PC-9 (cell line): ENCODE data around the gene NMNAT3. TPM values are rescaled to one million over a fixed set of nuclear protein-coding genes. Genes with fewer than 3 reads are reported as not detected.

Source experiments
- BruUV-seq: library from RNA; stranded (reverse); fragments of 400-500 nt; replicated peaks from 2 replicates; lab custom pipeline; 2021; lab: Mats Ljungman, UMichigan
- CTCF ChIA-PET: fragments of 300-600 bp; sonication (Branson Sonifier 250); formaldehyde crosslinking; loops from one replicate; lab custom pipeline; 2022; ENCODE audit warnings: antibody characterized with exemption; lab: Charles Lee
- POLR2A ChIA-PET: fragments of 300-600 bp; sonication (Branson Sonifier 250); formaldehyde crosslinking; loops from one replicate; lab custom pipeline; 2022; ENCODE audit warnings: antibody characterized with exemption; ENCODE audit not compliant: unreplicated experiment; lab: Charles Lee
- DNase-seq, 2 experiments: peaks; one replicate each; pipeline versions ENCODE4 v3.0.0 to v3.0.0-alpha.2; 2015 to 2022; ENCODE audit warnings: mixed read lengths in 1 of 2
- H2AFZ ChIP-seq: fragments of 200-600 bp; sonication (generic); 2 replicates; pipeline ENCODE4 v1.8.1; 2017; ENCODE audit warnings: antibody characterized with exemption
- H3F3A ChIP-seq: fragments of 200-600 bp; sonication (generic); 2 replicates; pipeline ENCODE4 v1.8.1; 2017; ENCODE audit warnings: antibody characterized with exemption, mild to moderate bottlenecking, low read depth; ENCODE audit not compliant: insufficient read depth
- H3K27ac ChIP-seq: fragments of 200-600 bp; sonication (generic); 2 replicates; pipeline ENCODE4 v1.6.1; 2016; ENCODE audit warnings: mixed run types
- H3K27me3 ChIP-seq: fragments of 200-600 bp; sonication (generic); 2 replicates; pipeline ENCODE4 v1.6.1; 2016; ENCODE audit warnings: low read depth, mixed run types; ENCODE audit not compliant: insufficient read depth
- H3K36me3 ChIP-seq: fragments of 200-600 bp; sonication (generic); 2 replicates; pipeline ENCODE4 v1.6.1; 2016; ENCODE audit warnings: low read depth, mixed run types
- H3K4me1 ChIP-seq: fragments of 200-600 bp; sonication (generic); replicated peaks from 2 replicates; pipeline ENCODE4 v1.6.1; 2016; ENCODE audit warnings: mixed run types; ENCODE audit not compliant: insufficient read depth
- H3K4me2 ChIP-seq: fragments of 200-600 bp; sonication (generic); 2 replicates; pipeline ENCODE4 v1.6.1; 2017; ENCODE audit warnings: mixed run types
- H3K4me3 ChIP-seq: fragments of 200-600 bp; sonication (generic); 2 replicates; pipeline ENCODE4 v1.6.1; 2016; ENCODE audit warnings: mixed run types
- H3K79me2 ChIP-seq: fragments of 200-600 bp; sonication (generic); 2 replicates; pipeline ENCODE4 v1.6.1; 2017; ENCODE audit warnings: low read depth, mixed run types
- H3K9me2 ChIP-seq: fragments of 200-600 bp; sonication (generic); 2 replicates; pipeline ENCODE4 v1.8.1; 2017; ENCODE audit warnings: mild to moderate bottlenecking; ENCODE audit not compliant: insufficient read depth
- H3K9me3 ChIP-seq: fragments of 200-600 bp; sonication (generic); 2 replicates; pipeline ENCODE4 v1.8.1; 2016; ENCODE audit warnings: low read depth; ENCODE audit not compliant: insufficient read depth
- H4K20me1 ChIP-seq: fragments of 200-600 bp; sonication (generic); 2 replicates; pipeline ENCODE4 v1.8.1; 2017; ENCODE audit not compliant: insufficient read depth
- EZH2 ChIP-seq: fragments of 200-600 bp; sonication (generic); IDR thresholded peaks from 2 replicates; pipeline ENCODE4 v1.8.0; 2017; ENCODE audit warnings: antibody characterized with exemption, low read depth
- intact Hi-C: fragments of 100-400 bp; cut with micrococcal nuclease; formaldehyde crosslinking; loops from one replicate; pipeline ENCODE4 v1.10.0; 2022; ENCODE audit not compliant: unreplicated experiment
- total RNA-seq: library from RNA; stranded (reverse); gene quantifications from 2 replicates; pipeline ENCODE4 v1.2.3, GENCODE V29; 2021
- TF ChIP-seq, protein P1 (sequence below): fragments of 200-600 bp; sonication (generic); conservative IDR thresholded peaks from 2 replicates; pipeline ENCODE4 v1.6.1; 2017; ENCODE audit warnings: mixed run types, antibody characterized with exemption, mild to moderate bottlenecking, moderate library complexity

The NMNAT3 gene
- total RNA-seq, 1 experiment from 2014 or later, result 1.6 TPM

- no peak for DNase-seq
- Histone ChIP-seq H2AFZ (no peak overlapping the region), H3F3A (no peaks in the 10 kb centered on the region), H3K4me1 (no peaks in the 10 kb centered on the region), H3K9me2 (no peaks in the 10 kb centered on the region), H3K36me3 (no peaks in the 10 kb centered on the region), H3K27ac (no peak overlapping the region), H3K4me2 (no peak overlapping the region), H4K20me1 (no peaks in the 10 kb centered on the region), H3K79me2 (no peaks in the 10 kb centered on the region), H3K9me3 (no peaks in the 10 kb centered on the region), H3K4me3 (no peak overlapping the region), H3K27me3 (no peaks in the 10 kb centered on the region)
- ChIA-PET CTCF (no interaction called here), POLR2A (no interaction called here)
- intact Hi-C loops, result no loop called here
- no TSS peak for BruUV-seq
- no peak for TF ChIP-seq EZH2
- TF ChIP-seq, protein P1, sequence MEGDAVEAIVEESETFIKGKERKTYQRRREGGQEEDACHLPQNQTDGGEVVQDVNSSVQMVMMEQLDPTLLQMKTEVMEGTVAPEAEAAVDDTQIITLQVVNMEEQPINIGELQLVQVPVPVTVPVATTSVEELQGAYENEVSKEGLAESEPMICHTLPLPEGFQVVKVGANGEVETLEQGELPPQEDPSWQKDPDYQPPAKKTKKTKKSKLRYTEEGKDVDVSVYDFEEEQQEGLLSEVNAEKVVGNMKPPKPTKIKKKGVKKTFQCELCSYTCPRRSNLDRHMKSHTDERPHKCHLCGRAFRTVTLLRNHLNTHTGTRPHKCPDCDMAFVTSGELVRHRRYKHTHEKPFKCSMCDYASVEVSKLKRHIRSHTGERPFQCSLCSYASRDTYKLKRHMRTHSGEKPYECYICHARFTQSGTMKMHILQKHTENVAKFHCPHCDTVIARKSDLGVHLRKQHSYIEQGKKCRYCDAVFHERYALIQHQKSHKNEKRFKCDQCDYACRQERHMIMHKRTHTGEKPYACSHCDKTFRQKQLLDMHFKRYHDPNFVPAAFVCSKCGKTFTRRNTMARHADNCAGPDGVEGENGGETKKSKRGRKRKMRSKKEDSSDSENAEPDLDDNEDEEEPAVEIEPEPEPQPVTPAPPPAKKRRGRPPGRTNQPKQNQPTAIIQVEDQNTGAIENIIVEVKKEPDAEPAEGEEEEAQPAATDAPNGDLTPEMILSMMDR, result no peak
These were observed 60.0 kb downstream of the NMNAT3 start for GRCh38 chr3:139617672-139618268.

DNA sequence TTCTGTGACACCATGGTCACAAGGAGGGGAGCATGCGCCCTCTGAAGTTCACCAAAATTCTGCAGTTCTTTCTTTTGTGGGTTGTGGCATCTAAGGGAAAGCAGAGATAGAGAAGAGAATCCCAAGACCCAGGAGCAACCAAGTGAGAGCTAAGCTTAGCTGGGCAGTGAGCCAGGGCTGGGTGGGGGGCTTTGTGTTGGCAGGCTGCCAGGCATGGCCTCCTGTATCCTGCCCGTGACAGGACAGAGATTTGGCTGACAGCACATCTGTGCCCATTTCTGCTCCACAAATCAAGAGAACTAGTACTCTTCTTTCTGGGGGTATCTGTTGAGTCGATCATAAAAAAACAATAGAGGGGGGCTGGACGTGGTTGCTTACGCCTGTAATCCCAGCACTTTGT, 66.2 kb downstream of the NMNAT3 start:
- Histone ChIP-seq H3K4me1 (no peaks in the 10 kb centered on the region), H3F3A (no peaks in the 10 kb centered on the region), H3K27ac (no peak overlapping the region), H3K36me3 (no peaks in the 10 kb centered on the region), H3K9me3 (peaks cover 3% of the 10 kb centered on the region; the same call in 1 of the 2 replicates), H3K4me3 (no peak overlapping the region), H3K27me3 (no peaks in the 10 kb centered on the region), H4K20me1 (no peaks in the 10 kb centered on the region), H3K9me2 (no peaks in the 10 kb centered on the region; the same call in 1 of the 2 replicates), H3K79me2 (no peaks in the 10 kb centered on the region), H3K4me2 (no peak overlapping the region), H2AFZ (no peak overlapping the region)
- ChIA-PET POLR2A (no interaction called here), CTCF (no interaction called here)
- BruUV-seq, result no TSS peak
- TF ChIP-seq, protein P1, result no peak
- no peak for TF ChIP-seq EZH2
- no peak for DNase-seq
- intact Hi-C loops, result no loop called here

- Histone ChIP-seq H3K9me2 (no peaks in the 10 kb centered on the region; the same call in 1 of the 2 replicates), H3K4me3 (no peak overlapping the region), H3K4me2 (no peak overlapping the region), H3K9me3 (peaks cover 3% of the 10 kb centered on the region; the same call in 1 of the 2 replicates), H3K27ac (no peak overlapping the region), H3F3A (no peaks in the 10 kb centered on the region), H4K20me1 (no peaks in the 10 kb centered on the region), H3K4me1 (no peaks in the 10 kb centered on the region), H3K27me3 (no peaks in the 10 kb centered on the region), H3K36me3 (no peaks in the 10 kb centered on the region), H3K79me2 (no peaks in the 10 kb centered on the region), H2AFZ (no peak overlapping the region)
- ChIA-PET POLR2A (no interaction called here), CTCF (no interaction called here)
- intact Hi-C loops, result no loop called here
- no peak for TF ChIP-seq EZH2
- TF ChIP-seq, protein P1, result no peak
- no TSS peak for BruUV-seq
- DNase-seq, result no peak
These were observed 66.9 kb downstream of the NMNAT3 start for GRCh38 chr3:139610886-139611285.
